NCI-H446 (cell line): Measurements from ENCODE around the gene MAD1L1.
"Not testable (repeated sequence)": the region's sequence is repeated elsewhere in the genome, so short reads cannot be mapped to it uniquely, and the experiment has no call there.

Source experiments
- DNase-seq, 2 experiments: peaks; one replicate each; lab custom pipeline; 2025; lab: John Stamatoyannopoulos, UW

The MAD1L1 gene

GRCh38 chr7:1852517-1853430 is 380.0 kb downstream of the MAD1L1 start:
- DNase-seq, result no peak

DNA sequence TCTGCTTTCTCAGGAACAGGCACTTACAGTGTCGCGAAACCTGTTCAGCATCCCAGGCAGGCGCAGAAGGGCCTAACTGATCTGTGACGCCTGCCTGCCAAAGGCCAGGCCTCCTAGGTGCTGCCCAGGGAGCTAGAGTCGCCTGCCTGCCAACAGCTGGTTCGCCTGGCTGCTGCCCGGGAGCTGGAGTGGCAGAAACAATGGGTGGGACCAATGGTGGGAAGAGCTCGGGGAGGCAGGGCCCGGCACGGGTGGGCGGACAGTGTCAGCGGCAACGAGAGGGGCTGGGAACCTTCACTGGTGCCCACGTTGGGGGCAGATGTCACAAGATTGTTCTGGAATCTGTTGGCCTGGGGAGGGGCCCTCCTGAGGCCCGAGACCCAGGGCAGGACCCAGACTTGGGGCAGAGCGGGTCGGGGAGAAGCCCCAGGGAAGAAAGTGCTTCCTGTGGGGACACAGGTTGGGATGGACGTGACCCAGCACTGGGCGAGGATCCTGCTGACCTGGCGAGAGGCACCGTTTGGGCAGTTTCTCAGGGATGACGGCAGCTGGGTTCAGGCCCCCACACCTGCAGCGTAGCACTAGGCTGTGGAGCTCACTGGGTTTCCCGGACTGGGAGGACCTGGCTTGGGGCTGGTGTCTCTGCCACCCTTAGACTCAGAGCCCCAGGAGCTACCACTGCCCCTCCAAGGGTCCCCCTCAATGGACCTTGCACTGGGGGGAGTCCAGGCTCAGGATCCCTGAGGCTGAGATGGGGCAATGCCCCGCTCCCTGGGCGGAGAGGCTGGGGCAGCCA is 380.8 kb downstream of the MAD1L1 start:
- no peak for DNase-seq

DNA sequence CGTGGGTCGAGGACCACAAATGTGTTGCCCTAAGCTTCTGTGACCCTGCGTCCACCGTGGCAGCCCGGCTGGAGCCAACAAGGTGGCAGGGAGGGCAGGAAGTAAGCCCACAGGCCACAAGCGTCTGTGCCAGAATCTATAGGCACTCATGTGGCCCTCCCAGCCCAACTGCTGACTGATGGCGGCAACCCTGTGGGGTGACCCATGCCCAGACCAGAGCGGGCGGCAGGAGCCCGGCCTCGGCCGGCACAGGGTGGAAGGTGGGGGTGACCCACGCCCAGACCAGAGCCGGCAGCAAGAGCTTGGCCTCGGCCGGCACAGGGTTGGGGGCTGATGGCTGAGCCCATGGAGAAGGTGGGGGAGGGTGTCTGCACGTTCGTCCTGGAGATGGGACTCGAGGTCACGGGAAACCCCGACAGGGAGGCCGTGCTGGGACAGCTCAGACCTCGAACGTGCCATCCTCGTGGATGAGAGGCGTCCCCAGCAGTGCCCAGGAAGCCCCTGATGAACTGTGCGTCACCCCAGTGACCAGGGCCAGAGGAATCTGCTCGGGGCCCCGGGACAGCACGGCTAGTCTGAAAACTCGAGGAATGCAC is 381.7 kb downstream of the MAD1L1 start:
- no peak for DNase-seq

DNA sequence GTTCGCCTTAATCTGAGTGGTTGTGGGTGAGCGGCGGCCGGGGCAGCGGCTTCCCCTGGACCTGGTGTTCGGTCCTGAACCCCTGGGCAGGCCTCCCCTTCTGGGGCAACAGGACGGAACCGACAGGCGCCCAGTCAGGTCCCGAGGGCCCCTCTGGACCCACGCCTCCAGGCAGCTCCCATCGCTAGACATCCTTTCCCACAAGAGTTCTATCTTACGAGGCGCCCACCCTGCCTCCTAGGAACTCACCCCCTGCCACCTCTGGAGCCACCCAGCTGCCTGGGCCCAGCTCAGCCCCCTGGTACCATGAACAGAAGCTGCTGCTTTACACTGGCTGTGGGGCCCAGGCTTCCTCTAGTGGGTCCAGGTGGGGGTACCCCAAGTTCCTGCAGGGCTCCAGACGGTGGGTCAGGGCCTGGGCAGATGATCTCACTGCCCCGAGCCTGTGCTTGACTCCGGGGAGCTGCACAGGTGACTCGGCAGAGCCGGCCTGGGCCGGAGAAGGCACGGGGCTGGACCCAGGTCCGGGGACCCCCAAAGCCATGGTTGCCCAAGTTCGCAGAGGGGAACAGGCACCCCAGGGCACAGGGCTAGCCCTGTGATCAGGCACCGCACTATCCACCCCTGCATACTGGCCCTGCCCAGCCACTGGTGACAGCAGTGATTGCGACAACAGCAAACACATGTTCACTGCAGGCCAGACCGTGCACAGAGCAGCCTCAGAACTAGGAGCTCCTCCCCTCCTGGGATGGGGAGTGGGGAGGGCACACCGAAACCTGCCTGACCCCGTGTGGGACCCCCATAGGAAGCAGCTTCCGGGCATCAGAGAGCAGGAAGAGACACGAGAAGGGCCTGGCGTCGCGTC is 382.4 kb downstream of the MAD1L1 start:
- no peak for DNase-seq

DNA sequence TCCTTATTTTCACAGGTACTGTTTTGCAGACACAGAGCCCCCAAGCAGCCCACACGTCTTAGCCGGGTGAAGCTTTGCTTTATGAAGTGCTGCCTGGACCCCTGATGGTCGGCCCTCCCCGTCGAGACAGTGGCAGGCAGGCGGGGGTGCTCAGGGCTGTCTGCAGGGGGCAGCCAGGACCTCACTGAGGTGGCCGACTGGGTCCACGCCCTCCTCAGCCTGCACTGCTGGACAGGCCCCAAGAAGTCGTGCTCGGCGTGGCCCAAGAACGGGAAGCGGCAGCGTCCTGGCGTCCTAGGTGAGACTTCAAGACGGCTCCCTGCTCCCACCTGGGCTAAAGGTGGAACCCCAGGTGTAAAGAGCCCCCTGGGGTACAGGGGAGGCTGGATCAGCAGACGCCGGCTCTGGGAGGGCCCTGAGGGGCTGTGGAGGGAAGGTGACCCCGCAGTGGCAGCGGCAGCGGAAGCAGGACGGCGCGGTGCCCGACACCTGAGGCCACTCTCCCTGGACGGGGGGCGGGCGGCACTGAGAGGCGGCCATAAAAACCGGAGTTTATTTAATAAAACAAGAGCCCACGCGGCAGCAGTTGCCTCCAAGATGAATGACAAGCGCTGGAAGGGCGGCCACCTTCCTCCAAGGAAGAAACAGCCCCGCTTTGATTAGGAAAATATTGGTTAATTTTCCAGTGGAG is 383.2 kb downstream of the MAD1L1 start:
- DNase-seq, result no peak

GRCh38 chr7:1848911-1849311 is 383.8 kb downstream of the MAD1L1 start:
- no peak for DNase-seq

GRCh38 chr7:1848013-1848640 is 384.6 kb downstream of the MAD1L1 start:
- no peak for DNase-seq

- DNase-seq, result no peak
Observed at GRCh38 chr7:1847260-1848001, 385.3 kb downstream of the MAD1L1 start.

- DNase-seq, result no peak
Observed at GRCh38 chr7:1846331-1847065, 386.2 kb downstream of the MAD1L1 start.

- DNase-seq, result no peak
Observed at GRCh38 chr7:1845536-1846311, 387.0 kb downstream of the MAD1L1 start.

GRCh38 chr7:1844951-1845390 is 387.8 kb downstream of the MAD1L1 start:
- no peak for DNase-seq

GRCh38 chr7:1844336-1844950 is 388.3 kb downstream of the MAD1L1 start:
- DNase-seq, result no peak

GRCh38 chr7:1843921-1844335 is 388.8 kb downstream of the MAD1L1 start:
- no peak for DNase-seq

DNA sequence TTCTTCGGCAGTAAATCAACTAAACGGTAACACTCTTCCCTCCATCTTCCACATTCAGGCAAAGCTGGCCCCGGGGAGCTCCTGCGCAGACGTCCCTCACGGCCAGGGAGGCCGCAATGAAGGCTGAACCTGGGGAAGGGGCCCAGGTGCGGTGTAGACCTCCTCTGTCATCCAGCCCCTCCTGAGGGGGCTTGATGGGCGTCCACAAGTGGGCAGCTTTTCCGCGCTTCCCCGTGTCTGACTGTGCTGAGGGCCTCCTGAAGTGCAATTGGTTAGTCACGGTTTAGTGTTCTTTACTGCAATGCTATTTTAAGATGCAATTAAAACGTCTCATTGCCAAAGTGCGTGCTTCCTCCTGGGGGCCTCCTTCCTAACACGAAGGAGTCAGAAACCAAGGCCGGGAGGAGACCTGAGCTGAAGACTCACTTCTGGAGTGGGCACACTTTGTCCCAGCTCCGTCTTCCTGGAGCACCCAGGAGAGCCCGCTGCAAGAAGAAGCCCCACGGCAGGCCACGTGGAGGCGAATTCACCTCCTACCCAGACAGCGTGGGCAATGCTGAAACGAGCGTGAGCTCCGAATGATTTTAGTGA is 389.4 kb downstream of the MAD1L1 start:
- DNase-seq, result no peak

- no peak for DNase-seq
Observed at GRCh38 chr7:1842321-1843221, 390.2 kb downstream of the MAD1L1 start.

DNA sequence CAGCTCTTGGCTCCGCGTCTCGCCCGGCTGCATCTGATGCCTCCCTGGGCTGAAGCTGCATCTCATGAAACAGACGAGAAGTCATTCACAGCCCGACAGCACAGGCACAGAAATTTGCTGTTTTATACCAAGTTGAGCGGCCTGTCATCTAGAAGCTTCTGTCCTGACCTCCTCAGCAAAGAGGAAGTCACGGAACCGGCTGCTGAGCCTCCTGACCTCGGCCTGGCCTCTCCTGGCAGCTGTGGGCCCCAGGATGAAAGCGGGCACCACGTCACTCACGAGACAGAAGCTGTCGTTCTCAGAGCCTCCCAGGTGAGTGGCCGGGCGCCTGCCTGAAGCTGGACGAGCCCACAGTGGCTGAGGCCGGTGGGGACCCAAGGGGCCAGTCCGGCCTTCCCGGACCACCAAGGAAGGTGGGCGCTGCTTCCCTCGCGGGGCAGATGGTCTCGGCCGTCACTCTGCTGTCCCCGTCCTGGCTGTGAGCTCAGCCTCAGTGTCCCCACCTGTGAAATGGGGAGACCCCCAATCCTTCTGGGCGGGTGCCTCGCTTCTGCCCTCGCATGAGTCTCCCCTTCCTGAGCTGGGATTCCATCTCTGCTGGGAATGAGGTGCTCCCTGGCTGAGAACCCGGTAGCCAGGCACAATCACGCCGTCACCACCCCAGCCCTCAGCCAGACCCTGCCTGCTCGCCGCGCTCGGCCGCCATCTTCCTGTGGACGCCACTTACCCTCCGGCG is 391.3 kb downstream of the MAD1L1 start:
- DNase-seq, result not testable (repeated sequence)
